ENCODE results near the gene DHX34.

- no peak for TF ChIP-seq ZNF274 (IDR thresholded peaks at IDR 0.05; ENCODE audit: low read depth, low read length)
- no peak for TF ChIP-seq YY1 (IDR thresholded peaks at IDR 0.05; ENCODE audit: insufficient read depth, insufficient read length)
Measured at GRCh38 chr19:47406711-47407416, 57.7 kb downstream of the DHX34 start.

All from NT2/D1 (cell line).